K562 (cell line): Measurements from ENCODE around the gene ZFYVE19. TPM values are rescaled to one million over a fixed set of nuclear protein-coding genes. Genes with fewer than 3 reads are reported as not detected.

Experiments
- ELF1 ChIP-seq: fragments of 200-800 bp; sonication (Bioruptor generic); IDR thresholded peaks from 2 replicates; pipeline ENCODE4 v1.6.1; 2016; ENCODE audit warnings: missing genetic modification characterization, missing compliant biosample characterization
- EWSR1 ChIP-seq: fragments of 450-650 bp; IDR thresholded peaks from 2 replicates; pipeline ENCODE4 v1.6.1; 2018; ENCODE audit warnings: borderline replicate concordance, mild to moderate bottlenecking, low read depth, moderate library complexity; ENCODE audit not compliant: partially characterized antibody
- GTF2F1 ChIP-seq: IDR thresholded peaks from 2 replicates; pipeline ENCODE4 v1.6.1; 2011; ENCODE audit warnings: low read depth, low read length, improper control_type of control experiment
- GTF3C2 ChIP-seq: IDR thresholded peaks from 3 replicates; pipeline ENCODE4 v1.6.1; 2011; ENCODE audit warnings: borderline replicate concordance, mild to moderate bottlenecking, moderate library complexity; ENCODE audit not compliant: insufficient read length; ENCODE audit errors: extremely low read depth
- HDAC2 ChIP-seq: fragments of 450-650 bp; IDR thresholded peaks from 2 replicates; pipeline ENCODE4 v1.6.1; 2016; ENCODE audit warnings: mild to moderate bottlenecking
- HNRNPUL1 ChIP-seq: fragments of 200-400 bp; formaldehyde crosslinking; IDR thresholded peaks from 2 replicates; pipeline ENCODE4 v1.6.1; 2017; ENCODE audit warnings: low read length
- HOMEZ ChIP-seq: fragments of 250-450 bp; sonication (Bioruptor Pico); IDR thresholded peaks from 2 replicates; pipeline ENCODE4 v1.4.0; 2020; ENCODE audit warnings: mild to moderate bottlenecking, moderate library complexity
- JUN ChIP-seq, 2 experiments: sonication (generic) in 1 of 2; formaldehyde crosslinking in 1 of 2; IDR thresholded peaks; 2 replicates each; pipeline versions ENCODE4 v1.6.1 to v1.8.0; 2012 to 2022; ENCODE audit warnings: borderline replicate concordance in 2 of 2, mild to moderate bottlenecking in 2 of 2, improper control_type of control experiment in 1 of 2, low read depth in 1 of 2, low read length in 1 of 2, missing genetic modification reagents in 1 of 2
- KAT8 ChIP-seq: fragments of 450-650 bp; IDR thresholded peaks from 2 replicates; pipeline ENCODE4 v1.6.1; 2016; ENCODE audit warnings: low read depth, mild to moderate bottlenecking
- MYNN ChIP-seq, 2 experiments: sonication (generic); formaldehyde crosslinking in 1 of 2; IDR thresholded peaks; 2 replicates each; pipeline versions ENCODE4 v1.5.0 to v1.6.1; 2016 to 2020; ENCODE audit warnings: antibody characterized with exemption in 1 of 2, missing genetic modification reagents in 1 of 2
- PHB2 ChIP-seq: fragments of 450-650 bp; IDR thresholded peaks from 2 replicates; pipeline ENCODE4 v1.6.1; 2017; ENCODE audit warnings: low read depth
- RBM25 ChIP-seq: fragments of 200-400 bp; formaldehyde crosslinking; IDR thresholded peaks from 2 replicates; pipeline ENCODE4 v1.6.1; 2018; ENCODE audit warnings: low read length, low read depth, moderate library complexity; ENCODE audit not compliant: severe bottlenecking
- STAG1 ChIP-seq: sonication (generic); formaldehyde crosslinking; IDR thresholded peaks from 2 replicates; pipeline ENCODE4 v1.5.0; 2020; ENCODE audit warnings: missing genetic modification reagents, borderline replicate concordance
- TEAD1 ChIP-seq, 2 experiments: fragments of 450-650 bp in 1 of 2; sonication (generic) in 1 of 2; formaldehyde crosslinking; IDR thresholded peaks; 2 replicates each; pipeline versions ENCODE4 v1.4.0 to v1.8.0; 2020 to 2022; ENCODE audit warnings: mild to moderate bottlenecking in 2 of 2, missing genetic modification reagents in 1 of 2
- TFE3 ChIP-seq: fragments of 450-650 bp; formaldehyde crosslinking; IDR thresholded peaks from 2 replicates; pipeline ENCODE4 v1.4.0; 2020; ENCODE audit warnings: mild to moderate bottlenecking, mixed read lengths
- U2AF2 ChIP-seq: fragments of 200-400 bp; formaldehyde crosslinking; optimal IDR thresholded peaks from 2 replicates; pipeline ENCODE3; 2017; ENCODE audit warnings: low read depth, mild to moderate bottlenecking, low read length
- ZBTB43 ChIP-seq: sonication (generic); formaldehyde crosslinking; IDR thresholded peaks from 2 replicates; pipeline ENCODE4 v1.8.0; 2023; ENCODE audit warnings: mild to moderate bottlenecking, missing genetic modification reagents
- ZC3H11A ChIP-seq: IDR thresholded peaks from 2 replicates; pipeline ENCODE4 v1.6.1; 2012; ENCODE audit warnings: low read depth, low read length, improper control_type of control experiment
- ZNF133 ChIP-seq: fragments of 250-450 bp; sonication (Bioruptor Pico); IDR thresholded peaks from 2 replicates; pipeline ENCODE4 v1.4.0; 2020; ENCODE audit warnings: mild to moderate bottlenecking
- ZNF57 ChIP-seq: fragments of 450-650 bp; formaldehyde crosslinking; IDR thresholded peaks from 2 replicates; pipeline ENCODE4 v1.4.0; 2020; ENCODE audit warnings: mild to moderate bottlenecking, moderate library complexity
- polyA plus RNA-seq, 8 experiments: library from polyadenylated mRNA; depleted of rRNA in 4 of 8; stranded (reverse) in 5 of 8; unstranded in 3 of 8; fragments of >200 nt; fragmentation: Nextera tagmentation in 2 of 8; fragmentation: Illumina TruSeq in 1 of 8; extraction: Ambion mirVana in 2 of 8; extraction: Trizol in 1 of 8; gene quantifications; 2 replicates each; pipeline versions ENCODE4 v1.2.1 to v1.2.3, GENCODE V29; 2011 to 2014; ENCODE audit warnings: inconsistent platforms in 1 of 8, missing spikeins in 1 of 8
- total RNA-seq, 7 experiments: library from RNA; depleted of rRNA in 6 of 7; stranded (reverse); fragments of >200 nt in 6 of 7; fragmentation: Illumina TruSeq in 2 of 7; extraction: Trizol in 2 of 7; gene quantifications; 2 replicates each; pipeline versions ENCODE4 v1.2.1 to v1.2.3, GENCODE V29; 2011 to 2021; ENCODE audit warnings: low replicate concordance in 1 of 7

The ZFYVE19 gene
- total and polyA plus RNA-seq, 9 of the 15 experiments (the other 6 are each of a cell fraction or from before 2014, with no cell fraction given), result 1.5 to 36.8 (median 19.9) TPM

- no peak for TF ChIP-seq TFE3 (CRISPR knock-in tag)
- TF ChIP-seq HNRNPUL1, result no peak
- 0 out of 2 replicates have a peak, but pooled peaks have one; percentile 16 for TF ChIP-seq JUN (IDR thresholded peaks at IDR 0.05; ENCODE audit: borderline replicate concordance, low read depth, low read length)
- no peak for TF ChIP-seq JUN (CRISPR knock-in tag; IDR thresholded peaks at IDR 0.05; ENCODE audit: borderline replicate concordance)
- TF ChIP-seq HDAC2, result peak; percentile 37; the same call in 1 of the 2 replicates
- no peak for TF ChIP-seq ZBTB43 (CRISPR knock-in tag)
- no peak for TF ChIP-seq ZNF57 (CRISPR knock-in tag)
- no peak for TF ChIP-seq EWSR1
- TF ChIP-seq KAT8, result no peak
- TF ChIP-seq TEAD1 (CRISPR knock-in tag; IDR thresholded peaks at IDR 0.05), result peak; percentile 31 to 76; a peak in 1 of 4 replicates
- no peak for TF ChIP-seq ZC3H11A
- no peak for TF ChIP-seq STAG1 (CRISPR knock-in tag)
- no peak for TF ChIP-seq U2AF2
- TF ChIP-seq GTF2F1, result no peak
- TF ChIP-seq HOMEZ (CRISPR knock-in tag), result no peak
- peak; percentile 49; the same call in 1 of the 2 replicates for TF ChIP-seq ELF1 (tag)
- TF ChIP-seq ZNF133 (CRISPR knock-in tag), result no peak
- no peak for TF ChIP-seq RBM25
- no peak for TF ChIP-seq MYNN (IDR thresholded peaks at IDR 0.05)
- TF ChIP-seq MYNN (CRISPR knock-in tag; IDR thresholded peaks at IDR 0.05), result no peak
- no peak for TF ChIP-seq PHB2
- no peak for TF ChIP-seq GTF3C2
Observed at GRCh38 chr15:40847223-40847961, 40.5 kb downstream of the ZFYVE19 start (continued).
